C4-2B (cell line): ENCODE measurements around the gene RBM47.

Source experiments
- CTCF ChIP-seq: fragments of 450-650 bp; conservative IDR thresholded peaks from 2 replicates; pipeline ENCODE4 v1.5.1; 2017; ENCODE audit warnings: mild to moderate bottlenecking
- ZFX ChIP-seq: fragments of 450-650 bp; IDR thresholded peaks from 2 replicates; pipeline ENCODE4 v1.6.1; 2017

GRCh38 chr4:40480291-40480690 is 149.4 kb downstream of the RBM47 start:
- TF ChIP-seq CTCF (no peak), ZFX (no peak)
